Endothelial cell of coronary artery (primary cell): ENCODE data around the gene PSMB9. TPM values are rescaled to one million over a fixed set of nuclear protein-coding genes. Genes with fewer than 3 reads are reported as not detected.

ENCODE experiments used
- total RNA-seq: library from RNA; depleted of rRNA; stranded (reverse); fragments of >200 nt; gene quantifications from 2 replicates; pipeline ENCODE4 v1.2.3, GENCODE V29; 2014

PSMB9 gene
- 8.6 and 32.4 TPM in 2 replicates for total RNA-seq

GRCh38 chr6:32853541-32854375 is at the start of gene PSMB9, which contains the start of gene TAP1:
Gene PSMB9, plus strand, starts transcription at chr6:32854192. Its CDS starts 38 bp downstream, at chr6:32854230.
Gene TAP1, minus strand, starts transcription at chr6:32853704. Its CDS starts 68 bp downstream, at chr6:32853636.

GRCh38 chr6:32816746-32817204 is 37.2 kb upstream of the PSMB9 start, which contains the start of gene HLA-DOB:
Gene HLA-DOB, minus strand, starts transcription at chr6:32817002. Its CDS starts 51 bp downstream, at chr6:32816951.

GRCh38 chr6:32838114-32838958 is 15.7 kb upstream of the PSMB9 start, which contains the start of gene TAP2:
Gene TAP2, minus strand, starts transcription at chr6:32838739. Its CDS starts 506 bp downstream, at chr6:32838233.

GRCh38 chr6:32843979-32844838 is 9.8 kb upstream of the PSMB9 start, which contains the start of gene PSMB8:
Gene PSMB8, minus strand, starts transcription at chr6:32844047. Its CDS starts 51 bp downstream, at chr6:32843996.

Other genes with a start within 250 kb of the PSMB9 start
- not detected in 2 replicates for gene HLA-DQA1, start 216.8 kb upstream of the PSMB9 start, total RNA-seq
- gene HLA-DQB1, start 187.5 kb upstream of the PSMB9 start, total RNA-seq = not detected in 2 replicates
- not detected in 2 replicates for gene HLA-DQA2, start 112.8 kb upstream of the PSMB9 start, total RNA-seq
- not detected in 2 replicates for gene HLA-DQB2, start 90.7 kb upstream of the PSMB9 start, total RNA-seq
- 0.47 TPM in 1 of 2 replicates, not detected in the other for gene HLA-DOB, start 37.2 kb upstream of the PSMB9 start, total RNA-seq
- gene TAP2, start 15.5 kb upstream of the PSMB9 start, total RNA-seq = 36.6 and 42.7 TPM in 2 replicates
- gene PSMB8, start 10.1 kb upstream of the PSMB9 start, total RNA-seq = 46.6 and 69.2 TPM in 2 replicates
- 35.1 and 52.2 TPM in 2 replicates for gene TAP1, start 488 bp upstream of the PSMB9 start, total RNA-seq
- gene HLA-DMB, start 86.8 kb downstream of the PSMB9 start, total RNA-seq = 0.27 TPM in 1 of 2 replicates, not detected in the other
- 0.27 and 0.75 TPM in 2 replicates for gene HLA-DMA, start 98.9 kb downstream of the PSMB9 start, total RNA-seq
- gene BRD2, start 114.4 kb downstream of the PSMB9 start, total RNA-seq = 48.0 and 63.6 TPM in 2 replicates
- under 0.01 TPM in 1 of 2 replicates, not detected in the other for gene HLA-DOA, start 155.4 kb downstream of the PSMB9 start, total RNA-seq
- 1.9 and 3.5 TPM in 2 replicates for gene HLA-DPA1, start 219.5 kb downstream of the PSMB9 start, total RNA-seq
- 6.3 and 9.2 TPM in 2 replicates for gene HLA-DPB1, start 221.8 kb downstream of the PSMB9 start, total RNA-seq